Measurements from ENCODE around the gene TMEM91.
A peak's percentile ranks its signal among the peaks of the same experiment; 100 is the strongest.
"Not testable (repeated sequence)": the region's sequence is repeated elsewhere in the genome, so short reads cannot be mapped to it uniquely, and the experiment has no call there.

Gene TMEM91

DNA sequence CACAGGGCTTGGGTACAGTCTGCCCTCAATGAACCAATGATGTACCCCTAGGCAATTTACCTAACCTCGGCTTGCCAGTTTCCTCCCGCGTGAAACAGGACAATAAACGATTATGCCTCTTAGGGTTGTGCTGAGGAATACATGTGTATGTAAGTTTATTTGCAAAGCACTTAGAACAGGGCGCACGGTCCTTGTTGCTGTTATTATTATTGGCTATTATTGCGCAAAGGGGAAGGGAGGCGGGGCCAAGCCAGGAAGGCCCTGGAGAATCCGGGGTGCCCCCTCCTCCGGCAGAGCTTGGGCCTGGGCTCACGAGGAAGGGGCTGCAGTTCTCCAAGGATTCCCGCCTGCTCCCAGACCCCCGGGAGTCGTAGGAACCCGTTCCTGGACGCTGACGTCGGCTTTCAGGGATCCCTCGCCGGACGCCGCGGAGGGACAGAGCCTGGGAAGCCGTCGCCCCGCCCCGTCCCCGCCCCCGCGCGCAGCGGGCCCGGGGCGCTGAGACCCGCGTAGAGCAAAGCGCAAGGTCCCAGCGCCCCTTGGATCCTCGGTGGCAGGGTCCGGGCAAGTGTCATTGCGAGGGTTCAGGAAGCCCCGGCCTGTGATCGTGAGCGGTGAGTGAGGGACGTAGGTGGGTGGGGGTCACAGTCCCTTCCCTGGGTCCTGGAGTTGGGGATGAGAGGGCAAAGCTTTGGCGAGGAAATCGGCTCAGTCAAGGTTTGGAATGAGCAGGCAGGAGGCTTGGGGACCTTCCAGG is at the start of gene TMEM91:
Gene TMEM91, plus strand, starts transcription at position 293 of the 757 bp plus-strand sequence. CDS start 1,777 bp downstream, outside the sequence.
- peak; percentile 74 for DNase-seq

- no peak for DNase-seq
Measured at GRCh38 chr19:41327076-41327575, 49.2 kb upstream of the TMEM91 start.

- peak; percentile 62 for DNase-seq
Measured at GRCh38 chr19:41327576-41328156, 48.7 kb upstream of the TMEM91 start.

- DNase-seq, result peak; percentile 56
Measured at GRCh38 chr19:41328157-41328841, 48.0 kb upstream of the TMEM91 start.

- DNase-seq, result no peak
Measured at GRCh38 chr19:41328842-41329225, 47.5 kb upstream of the TMEM91 start.

- DNase-seq, result no peak
Measured at GRCh38 chr19:41330481-41330880, 45.9 kb upstream of the TMEM91 start.

GRCh38 chr19:41330946-41331678 is 45.2 kb upstream of the TMEM91 start:
- DNase-seq, result peak; percentile 56

DNA sequence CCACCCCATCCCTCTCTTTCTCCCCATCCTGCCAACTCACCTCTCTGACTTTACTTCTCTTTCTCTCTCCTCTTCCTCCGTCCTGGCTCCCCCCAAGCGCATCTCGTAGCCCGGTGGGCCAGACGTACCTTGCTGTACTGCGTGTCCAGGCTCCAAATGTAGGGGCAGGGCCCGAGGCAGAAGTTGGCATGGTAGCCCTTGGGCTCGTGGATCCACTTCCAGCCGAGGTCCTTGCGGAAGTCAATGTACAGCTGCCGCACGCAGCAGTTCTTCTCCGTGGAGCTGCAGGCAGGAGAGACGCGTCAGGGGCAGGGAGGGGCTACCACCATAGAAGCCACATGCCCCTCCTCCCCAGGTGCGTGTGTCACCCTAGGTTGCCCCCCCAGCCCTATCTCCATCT is 44.3 kb upstream of the TMEM91 start:
- no peak for DNase-seq

- DNase-seq, result no peak
Measured at GRCh38 chr19:41332468-41332867, 43.9 kb upstream of the TMEM91 start.

DNA sequence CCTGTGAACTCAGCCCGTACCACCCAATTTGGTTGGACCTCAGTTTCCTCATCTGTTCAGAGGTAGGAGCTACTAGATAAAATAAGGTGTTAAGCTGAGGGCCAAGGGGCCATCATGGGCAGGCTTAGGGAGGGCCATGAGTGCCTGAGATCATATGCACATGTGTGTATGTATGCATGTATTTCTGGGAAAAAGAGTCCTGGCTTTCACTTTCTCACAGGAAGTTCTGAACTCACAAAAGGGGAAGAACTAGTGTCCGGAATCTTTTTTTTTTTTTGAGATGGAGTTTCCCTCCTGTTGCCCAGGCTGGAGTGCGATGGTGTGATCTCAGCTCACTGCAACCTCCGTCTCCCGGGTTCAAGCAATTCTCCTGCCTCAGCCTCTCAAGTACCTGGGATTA is 41.5 kb upstream of the TMEM91 start:
- no peak for DNase-seq

- DNase-seq, result no peak
Measured at GRCh38 chr19:41335467-41335866, 40.9 kb upstream of the TMEM91 start.

GRCh38 chr19:41339936-41340335 is 36.4 kb upstream of the TMEM91 start:
- DNase-seq, result peak; percentile 54

DNA sequence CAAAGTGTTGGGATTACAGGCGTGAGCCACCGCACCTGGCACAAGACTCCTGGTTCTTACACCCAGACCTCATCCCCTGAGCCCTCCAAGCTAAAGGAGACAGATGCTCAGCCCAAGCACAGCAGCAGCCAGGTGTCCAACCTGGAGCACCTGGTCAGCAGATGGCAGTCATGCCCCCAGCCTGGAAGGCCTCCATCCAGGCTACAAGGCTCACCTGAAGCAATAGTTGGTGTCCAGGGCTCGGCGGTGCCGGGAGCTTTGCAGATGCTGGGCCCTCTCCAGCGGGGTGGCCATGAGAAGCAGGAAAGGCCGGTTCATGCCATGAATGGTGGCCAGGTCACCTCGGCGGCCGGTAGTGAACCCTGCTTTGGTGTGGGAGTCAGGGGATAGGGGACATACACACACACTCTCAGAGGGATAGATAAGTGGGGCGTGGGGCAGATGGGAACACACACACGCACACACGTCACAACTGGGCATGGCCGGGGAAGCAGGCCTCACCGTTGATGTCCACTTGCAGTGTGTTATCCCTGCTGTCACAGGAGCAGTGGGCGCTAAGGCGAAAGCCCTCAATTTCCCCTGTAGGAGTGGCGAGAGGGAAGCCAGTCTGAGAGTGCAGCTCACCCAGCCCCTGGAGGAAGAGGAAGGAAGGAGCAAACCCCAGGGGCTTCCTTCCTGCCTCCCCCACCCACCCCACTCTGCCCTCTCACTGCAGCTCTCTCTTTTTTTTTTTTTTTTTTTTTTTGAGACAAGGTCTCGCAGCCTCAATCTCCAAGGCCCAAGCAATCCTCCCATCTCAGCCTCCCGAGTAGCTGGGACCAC is 34.5 kb upstream of the TMEM91 start:
- DNase-seq, result no peak

- no peak for DNase-seq
Measured at GRCh38 chr19:41344162-41344561, 32.2 kb upstream of the TMEM91 start.

DNA sequence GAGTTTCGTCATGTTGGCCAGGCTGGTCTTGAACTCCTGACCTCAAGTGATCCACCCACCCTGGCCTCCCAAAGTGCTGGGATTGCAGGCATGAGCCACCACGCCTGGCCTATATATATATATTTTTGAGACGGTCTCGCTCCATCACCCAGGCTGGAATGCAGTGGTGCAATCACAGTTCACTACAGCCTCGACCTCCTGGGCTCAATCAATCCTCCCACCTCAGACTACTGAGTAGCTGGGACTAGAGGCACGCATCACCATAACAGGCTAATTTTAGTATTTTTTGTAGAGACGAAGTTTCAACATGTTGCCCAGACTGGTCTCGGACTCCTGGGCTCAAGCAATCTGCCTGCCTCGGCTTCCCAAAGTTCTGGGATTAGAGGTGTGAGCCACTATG is 29.4 kb upstream of the TMEM91 start:
- DNase-seq, result not testable (repeated sequence)

DNA sequence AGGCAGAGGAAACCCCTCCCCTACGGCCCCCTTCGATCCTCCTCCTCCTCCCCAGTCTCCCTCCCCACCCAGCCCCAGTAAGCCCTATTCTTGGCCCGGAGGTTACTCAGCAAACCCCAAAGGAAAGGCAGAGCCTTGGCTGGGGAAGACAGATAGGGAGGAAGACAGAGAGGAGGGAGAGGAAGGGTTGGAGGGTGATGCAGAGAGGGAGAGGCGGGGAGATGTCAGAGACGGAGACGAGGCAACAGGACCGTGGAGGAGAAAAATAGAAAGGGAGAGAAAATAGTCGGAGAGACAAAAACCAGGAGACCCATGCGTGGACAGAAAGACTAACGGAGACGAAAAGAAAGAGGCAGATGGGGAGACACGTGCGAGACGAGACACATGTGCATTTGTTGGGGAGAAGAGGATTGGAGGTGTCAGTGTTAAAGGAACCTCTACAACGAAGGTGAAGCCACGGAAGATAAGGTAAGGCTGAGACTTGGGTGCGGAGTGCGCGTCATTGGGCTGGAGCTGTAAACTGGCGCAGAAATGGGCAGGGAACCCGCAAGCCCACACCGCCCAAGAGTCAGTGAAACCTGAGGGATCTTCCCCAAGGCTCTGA is 25.5 kb upstream of the TMEM91 start:
- DNase-seq, result no peak

GRCh38 chr19:41351339-41352245 is 24.7 kb upstream of the TMEM91 start:
- DNase-seq, result peak; percentile 66

DNA sequence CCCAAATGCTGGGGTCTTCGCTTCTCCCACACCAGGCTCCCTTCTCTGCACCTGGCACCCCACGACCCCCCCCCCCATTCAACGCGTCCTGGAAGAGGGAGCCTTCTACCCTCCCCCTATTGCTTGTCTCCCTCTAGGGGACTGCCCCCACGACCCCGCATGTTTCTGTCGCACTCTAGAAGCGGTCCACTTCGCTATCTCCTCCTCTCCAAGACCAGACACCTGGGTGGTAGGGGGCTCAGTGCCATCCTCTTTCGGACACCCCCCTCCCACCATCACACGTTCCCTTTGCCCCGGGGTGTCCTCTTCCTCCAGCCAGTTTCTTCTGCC is 24.1 kb upstream of the TMEM91 start:
- DNase-seq, result no peak

DNA sequence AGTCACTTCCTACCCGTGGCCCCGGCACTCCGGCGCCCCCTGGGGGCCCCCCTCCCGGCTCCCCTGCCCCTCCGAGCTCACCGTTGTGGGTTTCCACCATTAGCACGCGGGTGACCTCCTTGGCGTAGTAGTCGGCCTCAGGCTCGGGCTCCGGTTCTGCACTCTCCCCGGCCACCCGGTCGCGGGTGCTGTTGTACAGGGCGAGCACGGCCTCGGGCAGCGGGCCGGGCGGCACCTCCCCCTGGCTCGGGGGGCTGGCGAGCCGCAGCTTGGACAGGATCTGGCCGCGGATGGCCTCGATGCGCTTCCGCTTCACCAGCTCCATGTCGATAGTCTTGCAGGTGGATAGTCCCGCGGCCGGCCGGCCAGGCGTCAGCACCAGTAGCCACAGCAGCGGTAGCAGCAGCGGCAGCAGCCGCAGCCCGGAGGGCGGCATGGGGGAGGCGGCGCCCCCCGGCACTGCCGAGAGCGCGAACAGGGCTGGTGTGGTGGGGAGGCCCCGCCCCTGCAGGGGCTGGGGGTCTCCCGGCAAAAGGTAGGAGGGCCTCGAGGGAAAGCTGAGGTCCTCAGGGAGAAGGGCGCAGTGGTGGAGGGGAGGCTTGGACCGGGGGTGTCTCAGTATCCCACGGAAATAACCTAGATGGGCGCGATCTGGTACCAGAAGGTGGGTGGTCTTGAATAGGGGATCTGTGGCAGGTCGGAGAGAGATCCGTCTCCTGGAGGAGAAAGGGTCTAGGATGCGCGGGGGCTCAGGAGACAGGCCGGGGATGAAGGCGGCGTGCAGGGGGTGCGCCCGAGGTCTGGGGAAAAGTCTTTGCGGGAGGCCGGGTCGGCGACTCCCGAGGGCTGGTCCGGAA is 23.5 kb upstream of the TMEM91 start:
- peak; percentile 86 for DNase-seq

All from islet precursor cell (in vitro differentiated cells).